Measurements from ENCODE around the gene DPF3. TPM values are rescaled to one million over a fixed set of nuclear protein-coding genes. Genes with fewer than 3 reads are reported as not detected.
A peak's percentile ranks its signal among the peaks of the same experiment; 100 is the strongest.

DPF3 gene
- total and polyA plus RNA-seq, 2 of the 13 experiments (the other 11 are each of a cell fraction or from before 2014, with no cell fraction given): 0.09 to 0.60 TPM

- no peak for TF ChIP-seq THYN1 (CRISPR knock-in tag; IDR thresholded peaks at IDR 0.05; ENCODE audit: borderline replicate concordance, low read depth)
- TF ChIP-seq NFYC (CRISPR knock-in tag; IDR thresholded peaks at IDR 0.05): peak; percentile 82
- peak; percentile 51; the same call in 1 of the 2 replicates for TF ChIP-seq DR1 (CRISPR knock-in tag; IDR thresholded peaks at IDR 0.05)
- TF ChIP-seq TGIF2 (CRISPR knock-in tag; IDR thresholded peaks at IDR 0.05): peak; percentile 67; the same call in 1 of the 2 replicates
- 0 out of 2 replicates have a peak, but pooled peaks have one; percentile 30 for TF ChIP-seq MAX (IDR thresholded peaks at IDR 0.05)
- no peak for TF ChIP-seq HDAC6 (IDR thresholded peaks at IDR 0.05; ENCODE audit: low read depth, low read length)
- peak; percentile 79 for TF ChIP-seq SP2 (CRISPR knock-in tag; IDR thresholded peaks at IDR 0.05)
- 0 out of 2 replicates have a peak, but pooled peaks have one; percentile 49 for TF ChIP-seq RFXAP (CRISPR knock-in tag; IDR thresholded peaks at IDR 0.05; ENCODE audit: borderline replicate concordance)
- no peak for TF ChIP-seq ZNF891 (CRISPR knock-in tag; IDR thresholded peaks at IDR 0.05)
Observed at GRCh38 chr14:72893636-72894322, at the start of gene DPF3 (continued).

- POLR2A ChIA-PET: no interaction called here
- H3K4me2 ChIP-seq (ENCODE audit: low read depth, low read length): no peak overlapping the region
- no peaks in the 10 kb centered on the region for H3K9me3 ChIP-seq (ENCODE audit: low read length)
- no TSS peak for BruUV-seq (replicated peaks)
- in situ Hi-C loops (cut with HindIII; ENCODE audit: extremely low pct_ligation_motif_present, low pct_unique_long_range_greater_than_20kb) (no loop called here), intact Hi-C loops (cut with micrococcal nuclease; ENCODE audit: unreplicated experiment) (no loop called here)
- no peak overlapping the region for H2AFZ ChIP-seq (ENCODE audit: low read length)
- 95% methylated on average over 13 of the region's 14 CpGs for WGBS (ENCODE audit: low lambda C conversion rate)
- DNase-seq (ENCODE audit: low spot score) (no peak), ATAC-seq (no peak), FAIRE-seq (no peak)
- H3K27me3 ChIP-seq (ENCODE audit: control insufficient read depth in 1 of 2, insufficient read depth in 2 of 2, low read length in 2 of 2): no peaks in the 10 kb centered on the region
- CTCF ChIA-PET (ENCODE audit: low intra/inter-chr PET ratio, low total read pairs): no interaction called here
- TF ChIP-seq NONO (IDR thresholded peaks at IDR 0.05) (no peak), NONO (CRISPR knock-in tag; conservative IDR thresholded peaks at IDR 0.05) (no peak), STAG1 (CRISPR knock-in tag; IDR thresholded peaks at IDR 0.05) (peak; percentile 31), MXI1 (IDR thresholded peaks at IDR 0.05; ENCODE audit: borderline replicate concordance, low read depth, low read length) (no peak), ETS1 (CRISPR knock-in tag; IDR thresholded peaks at IDR 0.05) (no peak), ZNF30 (CRISPR knock-in tag; IDR thresholded peaks at IDR 0.05) (no peak), SNAI1 (CRISPR knock-in tag; IDR thresholded peaks at IDR 0.05; ENCODE audit: borderline replicate concordance) (no peak), CTCF (CRISPR knock-in tag; IDR thresholded peaks at IDR 0.05) (peak; percentile 20; the same call in 1 of the 2 replicates), ZNF703 (CRISPR knock-in tag; IDR thresholded peaks at IDR 0.05; ENCODE audit: borderline replicate concordance) (no peak)
- no peak overlapping the region for H3K27ac ChIP-seq (ENCODE audit: extremely low read length, insufficient read depth, low read length)
- no peak overlapping the region for H3K9ac ChIP-seq (ENCODE audit: insufficient read depth, low read depth, low read length)
- H3K4me3 ChIP-seq (replicated peaks in 1 of 3; ENCODE audit: insufficient read depth in 1 of 3, low read depth in 2 of 3, low read length in 3 of 3): no peak overlapping the region
- H4K20me1 ChIP-seq (ENCODE audit: insufficient read depth, low read length): peaks cover 3% of the 10 kb centered on the region; the same call in 1 of the 2 replicates
- H3K79me2 ChIP-seq (ENCODE audit: insufficient read depth, low read length): no peaks in the 10 kb centered on the region
- H3K36me3 ChIP-seq (replicated peaks in 1 of 2; ENCODE audit: control insufficient read depth in 1 of 2, insufficient read depth in 2 of 2, low read length in 2 of 2): peaks cover 26 to 79% of the 10 kb centered on the region in 2 experiments; a peak in 4 of 5 replicates
- H3K4me1 ChIP-seq (ENCODE audit: insufficient read depth, low read length): no peaks in the 10 kb centered on the region
Observed at GRCh38 chr14:72942934-72943333, 49.0 kb upstream of the DPF3 start.
